ENCODE results near the gene PROM2. TPM values are rescaled to one million over a fixed set of nuclear protein-coding genes. Genes with fewer than 3 reads are reported as not detected.

PROM2 gene
- total and polyA plus RNA-seq, 2 donors (not counting 3 experiments of a cell fraction or from before 2014, with no cell fraction given), result 0.39 to 0.60 TPM

- dilution Hi-C loops (cut with MboI; ENCODE audit: extremely low pct_ligation_motif_present, low sequenced_read_pairs) (no loop called here), intact Hi-C loops (cut with micrococcal nuclease) (no loop called here)
- TF ChIP-seq POLR2A (IDR thresholded peaks at IDR 0.05; ENCODE audit: low read depth, low read length), result no peak
- TF ChIP-seq CTCF (IDR thresholded peaks at IDR 0.05; ENCODE audit: extremely low read depth in 1 of 2, insufficient read depth in 1 of 2, low read depth in 1 of 2, low read length in 2 of 2), result no peak
- no peak for TF ChIP-seq EZH2 (IDR thresholded peaks at IDR 0.05; ENCODE audit: borderline replicate concordance, low read depth, low read length, severe bottlenecking)
- no peak for TF ChIP-seq MYC (IDR thresholded peaks at IDR 0.05; ENCODE audit: low read depth, low read length)
- TF ChIP-seq GATA2 (IDR thresholded peaks at IDR 0.05; ENCODE audit: insufficient read depth, insufficient read length, low read depth, low read length), result no peak
- TF ChIP-seq FOS (IDR thresholded peaks at IDR 0.05; ENCODE audit: borderline replicate concordance, insufficient read depth, low read length), result no peak
- no peak for TF ChIP-seq POLR2AphosphoS5 (IDR thresholded peaks at IDR 0.05; ENCODE audit: insufficient read depth, low read depth, low read length)
- TF ChIP-seq MAX (IDR thresholded peaks at IDR 0.05; ENCODE audit: insufficient read depth, insufficient read length), result no peak
- TF ChIP-seq JUN (IDR thresholded peaks at IDR 0.05; ENCODE audit: borderline replicate concordance, insufficient read depth, insufficient read length, low read depth), result no peak
- H3K4me2 ChIP-seq (ENCODE audit: insufficient read depth, low read length), result no peak overlapping the region
- ChIA-PET CTCF (no interaction called here), POLR2A (no interaction called here)
- no peaks in the 10 kb centered on the region for H3K9me1 ChIP-seq (replicated peaks; ENCODE audit: control insufficient read depth, extremely low read depth, insufficient read depth, low read length)
- no peaks in the 10 kb centered on the region for H3K4me1 ChIP-seq (ENCODE audit: control insufficient read depth, extremely low read depth, insufficient read depth, low read length)
- FAIRE-seq (no peak), DNase-seq (ENCODE audit: low read depth, low spot score) (no peak)
- H3K9ac ChIP-seq (replicated peaks; ENCODE audit: extremely low read depth, insufficient read depth, low read length), result no peak overlapping the region
- H4K20me1 ChIP-seq (replicated peaks; ENCODE audit: control insufficient read depth, extremely low read depth, insufficient read depth, low read length), result no peaks in the 10 kb centered on the region
- BruUV-seq (replicated peaks), result no TSS peak
- no peaks in the 10 kb centered on the region for H3K27me3 ChIP-seq (ENCODE audit: control insufficient read depth in 2 of 2, insufficient read depth in 2 of 2, low read length in 2 of 2)
- no peak overlapping the region for H3K27ac ChIP-seq (ENCODE audit: insufficient read depth, low read depth, low read length)
- H2AFZ ChIP-seq (ENCODE audit: low read depth, low read length), result no peak overlapping the region
- no peak overlapping the region for H3K4me3 ChIP-seq (replicated peaks in 1 of 3; ENCODE audit: insufficient read depth in 1 of 3, low read depth in 1 of 3, low read length in 3 of 3)
- no peaks in the 10 kb centered on the region for H3K9me3 ChIP-seq (replicated peaks; ENCODE audit: control insufficient read depth, insufficient read depth, low read length)
- no peaks in the 10 kb centered on the region for H3K79me2 ChIP-seq (ENCODE audit: control insufficient read depth, insufficient read depth, low read length)
- H3K36me3 ChIP-seq (ENCODE audit: control insufficient read depth in 2 of 2, extremely low read depth in 1 of 2, insufficient read depth in 2 of 2, low read length in 2 of 2), result no peaks in the 10 kb centered on the region
Observed at GRCh38 chr2:95276888-95277245, 2.6 kb downstream of the PROM2 start.
